BJ (cell line): ENCODE data around the gene CACNA1C. TPM values are rescaled to one million over a fixed set of nuclear protein-coding genes. Genes with fewer than 3 reads are reported as not detected.
A peak's percentile ranks its signal among the peaks of the same experiment; 100 is the strongest.

Experiments used
- CTCF ChIA-PET: fragments of 350-600 bp; formaldehyde crosslinking; extraction: SDS; loops from one replicate; lab custom pipeline; 2021; ENCODE audit warnings: antibody characterized with exemption, inconsistent platforms; lab: Yijun Ruan, JAX
- POLR2A ChIA-PET: fragments of 300-600 bp; sonication (Branson Sonifier 250); formaldehyde crosslinking; extraction: SDS; loops from one replicate; lab custom pipeline; 2021; ENCODE audit warnings: antibody characterized with exemption; lab: Charles Lee
- DNase-seq: peaks from one replicate; pipeline ENCODE4 v3.0.0-alpha.2; 2011; ENCODE audit warnings: low read depth
- H3K27me3 ChIP-seq: 2 replicates; pipeline ENCODE4 v1.6.0; 2011; ENCODE audit warnings: low read length; ENCODE audit not compliant: control insufficient read depth, insufficient read depth
- H3K36me3 ChIP-seq: 2 replicates; pipeline ENCODE4 v1.5.1; 2011; ENCODE audit warnings: low read length; ENCODE audit not compliant: control insufficient read depth, insufficient read depth
- H3K4me3 ChIP-seq: 2 replicates; pipeline ENCODE4 v1.5.1; 2011; ENCODE audit warnings: low read depth, mild to moderate bottlenecking, control low read depth, low read length
- polyA plus RNA-seq: library from polyadenylated mRNA; depleted of rRNA; stranded (reverse); fragments of >200 nt; gene quantifications from 2 replicates; pipeline ENCODE4 v1.2.3, GENCODE V29; 2011
- TF ChIP-seq, protein P1 (sequence below): IDR thresholded peaks from 2 replicates; pipeline ENCODE4 v1.5.1; 2011; ENCODE audit warnings: low read depth, mild to moderate bottlenecking, control low read depth, inconsistent platforms, low read length, moderate library complexity; ENCODE audit not compliant: insufficient read depth

Gene CACNA1C
- polyA plus RNA-seq, 1 experiment = 14.7 TPM

DNA sequence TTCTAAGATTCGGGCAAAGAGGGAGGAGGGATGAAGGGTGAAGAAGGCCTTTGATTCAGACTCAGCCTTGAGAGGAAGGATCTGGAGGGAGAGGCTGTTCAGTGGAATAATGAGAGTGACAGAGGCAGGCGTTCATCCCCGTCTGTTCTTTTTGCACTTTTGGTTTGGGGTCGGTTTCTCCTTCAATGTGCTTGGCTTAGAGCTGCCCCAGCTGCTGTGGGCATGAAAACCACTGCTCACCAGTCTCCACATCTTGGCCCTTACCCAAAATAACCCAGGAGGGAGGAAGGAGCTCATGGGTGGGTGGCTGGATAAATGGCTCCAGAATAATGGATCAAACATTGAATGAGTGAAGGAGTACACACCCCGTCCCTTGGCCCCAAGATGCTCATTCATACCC, 480.2 kb downstream of the CACNA1C start:
- Histone ChIP-seq H3K27me3 (no peaks in the 10 kb centered on the region), H3K4me3 (no peak overlapping the region), H3K36me3 (peaks cover 7% of the 10 kb centered on the region)
- DNase-seq = no peak
- POLR2A ChIA-PET = no interaction called here
- TF ChIP-seq, protein P1, sequence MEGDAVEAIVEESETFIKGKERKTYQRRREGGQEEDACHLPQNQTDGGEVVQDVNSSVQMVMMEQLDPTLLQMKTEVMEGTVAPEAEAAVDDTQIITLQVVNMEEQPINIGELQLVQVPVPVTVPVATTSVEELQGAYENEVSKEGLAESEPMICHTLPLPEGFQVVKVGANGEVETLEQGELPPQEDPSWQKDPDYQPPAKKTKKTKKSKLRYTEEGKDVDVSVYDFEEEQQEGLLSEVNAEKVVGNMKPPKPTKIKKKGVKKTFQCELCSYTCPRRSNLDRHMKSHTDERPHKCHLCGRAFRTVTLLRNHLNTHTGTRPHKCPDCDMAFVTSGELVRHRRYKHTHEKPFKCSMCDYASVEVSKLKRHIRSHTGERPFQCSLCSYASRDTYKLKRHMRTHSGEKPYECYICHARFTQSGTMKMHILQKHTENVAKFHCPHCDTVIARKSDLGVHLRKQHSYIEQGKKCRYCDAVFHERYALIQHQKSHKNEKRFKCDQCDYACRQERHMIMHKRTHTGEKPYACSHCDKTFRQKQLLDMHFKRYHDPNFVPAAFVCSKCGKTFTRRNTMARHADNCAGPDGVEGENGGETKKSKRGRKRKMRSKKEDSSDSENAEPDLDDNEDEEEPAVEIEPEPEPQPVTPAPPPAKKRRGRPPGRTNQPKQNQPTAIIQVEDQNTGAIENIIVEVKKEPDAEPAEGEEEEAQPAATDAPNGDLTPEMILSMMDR = no peak
- CTCF ChIA-PET = no interaction called here

DNA sequence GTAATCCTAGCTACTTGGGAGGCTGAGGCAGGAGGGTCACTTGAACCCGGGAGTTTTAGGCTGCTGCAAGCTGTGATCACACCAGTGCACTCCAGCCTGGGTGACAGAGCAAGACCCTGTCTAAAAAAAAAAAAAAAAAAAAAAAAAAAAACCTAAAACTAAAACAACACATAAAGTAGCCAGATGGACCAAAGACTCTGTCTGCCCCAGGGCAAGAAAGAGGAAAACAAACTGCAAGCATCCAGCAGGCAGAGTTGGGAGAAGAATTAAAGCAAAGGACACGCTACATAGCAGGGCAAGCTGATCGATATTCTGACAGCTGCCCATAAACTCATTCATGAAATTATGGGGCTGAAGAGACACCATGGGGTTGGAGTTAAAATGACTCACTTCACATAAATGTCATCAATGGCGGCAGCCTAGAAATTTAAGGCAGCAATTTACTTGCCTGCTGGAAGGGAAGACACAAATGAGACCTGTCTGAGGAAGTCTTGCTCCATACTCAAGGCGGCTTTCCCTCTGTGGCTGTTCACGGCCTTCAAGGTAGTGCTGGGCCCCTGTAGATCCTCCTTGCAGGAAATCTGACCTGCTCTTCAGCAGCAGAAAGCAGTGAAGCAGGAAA, 482.9 kb downstream of the CACNA1C start:
- no peak overlapping the region for H3K4me3 ChIP-seq
- peaks cover 10% of the 10 kb centered on the region for H3K36me3 ChIP-seq
- POLR2A ChIA-PET = interaction anchor here (0.6 kb wide), 1 partner anchor 192 kb away, joined by 4 read pairs; no protein-coding TSS in a partner anchor
- CTCF ChIA-PET = interaction anchor here (1.2 kb wide), 1 partner anchor 22 kb away, joined by 3 read pairs; no protein-coding TSS in a partner anchor
- peak; percentile 16 for DNase-seq
- TF ChIP-seq, protein P1 = no peak
- H3K27me3 ChIP-seq = no peaks in the 10 kb centered on the region

DNA sequence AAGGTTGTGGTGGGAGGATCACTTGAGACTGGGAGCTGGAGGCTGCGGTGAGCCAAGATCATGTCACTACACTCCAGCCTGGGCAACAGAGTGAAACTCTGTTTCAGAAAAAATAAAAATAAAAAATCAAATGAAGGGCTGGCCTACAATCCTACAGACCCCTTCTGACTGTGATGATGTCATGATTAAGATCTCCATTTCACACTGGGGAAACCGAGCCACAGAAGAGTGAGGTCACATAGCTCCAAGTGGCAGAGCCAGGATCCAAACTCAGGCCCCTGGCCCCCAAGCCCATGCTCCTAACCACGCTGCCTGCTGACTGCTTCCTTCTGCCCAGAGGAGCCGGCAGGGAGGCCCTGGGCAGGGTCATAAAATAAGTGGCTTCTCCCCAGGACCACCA, 483.9 kb downstream of the CACNA1C start:
- Histone ChIP-seq H3K27me3 (no peaks in the 10 kb centered on the region), H3K36me3 (peaks cover 9% of the 10 kb centered on the region), H3K4me3 (no peak overlapping the region)
- TF ChIP-seq, protein P1 = no peak
- POLR2A ChIA-PET = no interaction called here
- no peak for DNase-seq
- CTCF ChIA-PET = no interaction called here

DNA sequence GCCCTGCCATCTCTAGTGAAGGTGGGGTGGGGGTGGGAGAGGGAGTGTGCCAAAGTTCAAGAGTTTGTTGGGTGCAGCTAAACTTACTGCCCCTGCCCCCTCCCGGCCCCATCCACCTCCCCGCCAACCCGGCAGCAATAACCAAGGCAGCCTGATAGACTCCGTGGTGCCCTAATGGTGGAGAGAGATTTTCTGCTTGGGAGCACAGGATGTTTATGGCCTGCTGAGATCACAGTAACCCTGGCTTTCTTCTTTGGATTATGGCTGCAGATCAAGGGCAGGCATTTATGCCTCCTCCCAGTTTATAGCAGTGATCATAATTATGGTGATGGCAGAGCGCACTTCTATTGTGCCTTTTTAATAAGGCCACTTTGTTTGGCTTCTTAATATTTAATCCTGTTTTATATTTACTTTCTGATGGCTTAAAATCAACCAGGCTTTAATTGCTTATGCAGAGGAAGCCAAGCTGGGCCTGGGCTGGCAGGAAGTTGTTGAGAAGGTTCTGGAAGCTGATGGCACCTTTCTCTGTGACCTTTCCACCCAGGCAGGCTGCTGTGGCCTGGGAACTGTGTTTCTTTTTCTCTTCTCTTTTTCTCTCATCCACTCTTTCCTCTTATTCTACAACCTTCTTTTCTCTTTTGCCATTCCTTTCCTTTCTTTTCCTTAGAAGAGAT, 485.2 kb downstream of the CACNA1C start:
- peaks cover 9% of the 10 kb centered on the region for H3K36me3 ChIP-seq

DNA sequence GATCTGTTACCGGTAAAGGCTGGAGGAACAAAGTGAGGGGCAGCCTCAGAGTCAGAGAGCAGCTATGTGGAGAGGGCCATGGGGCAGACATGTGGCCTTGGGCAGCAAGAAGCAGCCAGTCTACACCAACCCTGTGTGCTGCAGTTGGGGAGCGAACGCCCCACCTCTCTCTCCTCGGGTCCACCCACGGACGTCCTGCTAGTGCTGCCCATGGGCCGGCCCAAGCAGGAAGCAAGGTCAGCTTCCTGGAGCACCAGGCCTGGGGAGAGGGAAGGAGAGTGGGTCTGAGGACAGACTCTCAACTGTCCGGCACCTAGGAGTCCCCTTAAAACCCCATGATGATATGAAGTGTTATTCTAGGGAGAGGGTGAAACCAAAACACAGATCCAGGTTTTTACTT, 487.2 kb downstream of the CACNA1C start:
- no peak for DNase-seq
- ChIA-PET POLR2A (no interaction called here), CTCF (no interaction called here)
- H3K36me3 ChIP-seq = peaks cover 6% of the 10 kb centered on the region
- H3K4me3 ChIP-seq = no peak overlapping the region
- TF ChIP-seq, protein P1 = no peak
- H3K27me3 ChIP-seq = no peaks in the 10 kb centered on the region

More for the DNA sequence above, 485.2 kb downstream of the CACNA1C start:
- no peak for DNase-seq
- Histone ChIP-seq H3K4me3 (no peak overlapping the region), H3K27me3 (no peaks in the 10 kb centered on the region)
- TF ChIP-seq, protein P1 = no peak
- CTCF ChIA-PET = no interaction called here
- POLR2A ChIA-PET = no interaction called here
